ES-I3 (cell line): ENCODE data around the gene GRIN2A.

Experiments
- H3K36me3 ChIP-seq: 2 replicates; pipeline ENCODE4 v1.6.1; 2013; ENCODE audit warnings: mild to moderate bottlenecking, low read length, control low read depth, moderate library complexity; ENCODE audit not compliant: insufficient read depth
- H3K4me1 ChIP-seq: 2 replicates; pipeline ENCODE4 v1.6.1; 2013; ENCODE audit warnings: mild to moderate bottlenecking, control low read depth, low read length; ENCODE audit not compliant: insufficient read depth
- H3K9ac ChIP-seq: 2 replicates; pipeline ENCODE4 v1.6.1; 2013; ENCODE audit warnings: low read depth, mild to moderate bottlenecking, low read length, moderate library complexity
- H3K9me3 ChIP-seq: 2 replicates; pipeline ENCODE4 v1.6.1; 2013; ENCODE audit warnings: mild to moderate bottlenecking, low read length, moderate library complexity; ENCODE audit not compliant: control insufficient read depth, insufficient read depth

Gene GRIN2A

DNA sequence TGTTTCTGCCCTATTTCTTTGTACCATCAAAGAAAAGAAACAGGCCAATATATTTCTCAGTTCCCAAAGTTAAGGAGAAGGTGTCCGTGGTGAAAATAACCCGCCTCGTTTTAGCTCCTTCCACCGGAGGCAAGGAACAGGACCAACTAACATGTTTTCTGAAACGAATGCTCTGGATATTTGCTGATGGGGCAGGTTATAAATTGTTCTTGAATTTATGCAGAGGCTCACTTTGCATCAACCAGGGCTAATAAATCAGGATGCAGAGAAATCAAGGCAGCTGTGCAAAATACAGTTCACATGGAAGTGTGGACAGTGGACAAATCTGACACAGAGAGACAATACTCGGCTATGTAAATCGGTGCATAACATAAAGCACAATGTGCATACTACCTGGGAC is 189.8 kb downstream of the GRIN2A start:
- Histone ChIP-seq H3K9ac (no peak overlapping the region), H3K36me3 (no peaks in the 10 kb centered on the region), H3K9me3 (no peaks in the 10 kb centered on the region), H3K4me1 (no peaks in the 10 kb centered on the region)

- Histone ChIP-seq H3K9me3 (no peaks in the 10 kb centered on the region), H3K36me3 (no peaks in the 10 kb centered on the region), H3K4me1 (no peaks in the 10 kb centered on the region; the same call in 1 of the 2 replicates)
These were observed 201.2 kb downstream of the GRIN2A start for GRCh38 chr16:9980981-9981380.

DNA sequence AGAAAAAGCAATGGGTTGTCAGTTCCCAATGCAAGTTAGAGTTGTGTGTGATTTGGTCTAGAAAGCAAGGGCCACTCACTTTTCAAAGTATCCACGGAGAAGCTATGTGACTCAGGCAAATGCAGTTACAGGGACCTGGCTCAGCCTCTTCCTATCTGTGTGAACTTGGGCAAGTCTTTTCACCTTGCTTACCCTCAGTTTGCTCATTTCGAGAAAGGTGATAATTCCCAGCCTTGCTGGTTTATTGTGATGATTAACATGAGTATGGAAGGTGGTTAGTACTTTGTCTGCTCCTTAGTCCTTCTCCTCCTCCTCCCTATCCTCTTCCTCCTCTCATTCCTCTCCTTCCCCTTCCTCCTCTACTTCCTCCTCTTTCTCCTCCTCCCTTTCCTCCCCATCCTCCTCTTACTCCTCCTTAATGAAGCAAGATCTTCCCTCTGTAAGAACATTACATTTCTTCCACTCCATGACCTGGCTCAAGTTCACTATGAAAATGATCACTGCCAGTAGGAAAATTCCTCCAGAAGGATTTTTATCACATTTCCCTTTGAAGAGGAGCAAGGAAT is 204.0 kb downstream of the GRIN2A start:
- Histone ChIP-seq H3K36me3 (no peaks in the 10 kb centered on the region), H3K9ac (no peak overlapping the region), H3K9me3 (no peaks in the 10 kb centered on the region; the same call in 1 of the 2 replicates), H3K4me1 (no peaks in the 10 kb centered on the region; the same call in 1 of the 2 replicates)

More at GRCh38 chr16:9980981-9981380, 201.2 kb downstream of the GRIN2A start:
- no peak overlapping the region for H3K9ac ChIP-seq

DNA sequence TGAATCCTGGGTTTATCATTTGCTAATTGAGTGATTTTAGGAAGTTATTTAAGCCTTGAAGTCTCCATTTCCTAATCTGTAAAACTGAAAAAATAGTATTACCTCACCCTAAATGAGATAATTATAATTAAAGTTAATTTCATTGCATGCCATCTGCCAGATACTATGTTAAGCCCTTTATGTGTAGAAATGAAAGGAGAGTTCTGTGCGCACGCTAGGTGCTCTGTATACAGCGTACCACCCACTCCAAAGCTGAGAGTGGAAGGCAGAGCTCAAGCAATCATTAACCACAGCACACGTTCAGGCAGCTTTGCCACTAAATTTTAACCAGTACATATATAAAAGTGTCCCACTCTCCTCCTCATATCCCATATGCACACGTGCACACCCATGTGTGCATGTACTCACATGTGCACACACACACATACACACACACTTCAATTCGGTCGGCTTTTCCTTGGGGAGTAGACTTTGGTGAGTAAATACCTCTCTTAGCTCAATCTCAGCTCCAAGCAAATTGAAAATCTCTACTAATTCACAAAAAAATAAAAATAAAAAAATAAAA is 204.8 kb downstream of the GRIN2A start:
- H3K9ac ChIP-seq, result no peak overlapping the region
- no peaks in the 10 kb centered on the region; the same call in 1 of the 2 replicates for H3K4me1 ChIP-seq
- no peaks in the 10 kb centered on the region for H3K36me3 ChIP-seq
- no peaks in the 10 kb centered on the region; the same call in 1 of the 2 replicates for H3K9me3 ChIP-seq

DNA sequence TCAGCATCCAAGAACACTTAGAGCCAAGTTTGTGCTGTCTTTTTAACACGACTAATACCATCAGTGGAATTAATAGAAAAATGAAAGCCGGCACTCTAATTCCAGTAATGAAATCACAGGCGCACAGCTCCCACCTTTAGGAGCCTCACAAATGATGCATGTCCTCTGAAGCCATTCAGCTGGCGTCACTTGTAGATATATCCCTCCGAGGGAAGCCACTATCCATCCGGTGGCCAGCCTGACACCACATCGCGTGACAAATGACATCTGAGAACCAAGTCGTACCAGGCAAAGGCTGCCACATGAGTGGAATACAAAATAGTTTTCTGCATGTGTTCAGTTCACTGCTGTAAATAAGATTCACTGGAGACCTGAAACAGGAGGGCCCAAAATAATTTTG is 205.6 kb downstream of the GRIN2A start:
- Histone ChIP-seq H3K36me3 (no peaks in the 10 kb centered on the region), H3K9me3 (no peaks in the 10 kb centered on the region; the same call in 1 of the 2 replicates), H3K4me1 (peaks cover 6% of the 10 kb centered on the region; the same call in 1 of the 2 replicates), H3K9ac (no peak overlapping the region)

DNA sequence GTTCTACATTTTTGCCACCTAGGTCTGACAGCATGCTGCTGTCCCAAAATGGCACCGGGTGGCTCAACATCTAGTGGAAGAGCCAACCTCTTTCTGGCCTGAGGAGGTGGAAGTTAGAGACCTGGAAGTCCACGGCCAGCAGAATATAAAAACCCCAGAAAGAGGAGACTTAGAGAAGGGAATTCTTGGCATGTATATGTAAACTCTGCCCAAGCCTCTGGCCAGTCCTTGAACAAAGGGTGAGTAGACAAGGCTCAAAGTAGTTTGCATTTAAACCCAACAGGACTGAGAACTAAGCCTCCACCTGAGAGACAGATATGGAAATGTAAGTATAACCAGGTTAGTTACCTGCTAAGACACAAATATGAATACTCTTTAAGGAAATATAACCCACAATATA is 210.3 kb downstream of the GRIN2A start:
- Histone ChIP-seq H3K9ac (no peak overlapping the region), H3K36me3 (no peaks in the 10 kb centered on the region), H3K4me1 (peaks cover 14% of the 10 kb centered on the region; the same call in 1 of the 2 replicates), H3K9me3 (no peaks in the 10 kb centered on the region; the same call in 1 of the 2 replicates)

DNA sequence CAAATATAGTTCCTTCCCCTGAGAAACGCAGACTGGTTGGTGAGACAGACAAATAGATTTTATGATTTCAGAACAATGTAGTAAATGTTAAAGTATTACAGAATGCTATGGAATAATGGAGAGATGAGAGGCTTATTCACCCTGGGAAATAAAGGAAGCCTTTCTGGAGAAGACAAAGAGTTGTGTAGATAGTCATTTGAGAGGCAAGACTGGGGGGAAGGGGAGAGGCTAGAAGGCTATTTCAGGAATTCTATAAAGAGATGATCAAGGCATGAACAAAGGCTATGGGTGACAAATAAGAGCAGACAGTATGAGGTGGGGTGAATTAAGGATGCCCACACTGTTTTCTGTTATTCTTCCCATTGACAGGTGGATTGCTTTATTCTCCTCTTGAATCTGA is 211.4 kb downstream of the GRIN2A start:
- Histone ChIP-seq H3K9ac (no peak overlapping the region), H3K4me1 (peaks cover 14% of the 10 kb centered on the region; the same call in 1 of the 2 replicates), H3K36me3 (no peaks in the 10 kb centered on the region), H3K9me3 (no peaks in the 10 kb centered on the region; the same call in 1 of the 2 replicates)

GRCh38 chr16:9970244-9970643 is 212.0 kb downstream of the GRIN2A start:
- Histone ChIP-seq H3K36me3 (no peaks in the 10 kb centered on the region), H3K4me1 (peaks cover 14% of the 10 kb centered on the region; the same call in 1 of the 2 replicates), H3K9ac (no peak overlapping the region), H3K9me3 (no peaks in the 10 kb centered on the region; the same call in 1 of the 2 replicates)

DNA sequence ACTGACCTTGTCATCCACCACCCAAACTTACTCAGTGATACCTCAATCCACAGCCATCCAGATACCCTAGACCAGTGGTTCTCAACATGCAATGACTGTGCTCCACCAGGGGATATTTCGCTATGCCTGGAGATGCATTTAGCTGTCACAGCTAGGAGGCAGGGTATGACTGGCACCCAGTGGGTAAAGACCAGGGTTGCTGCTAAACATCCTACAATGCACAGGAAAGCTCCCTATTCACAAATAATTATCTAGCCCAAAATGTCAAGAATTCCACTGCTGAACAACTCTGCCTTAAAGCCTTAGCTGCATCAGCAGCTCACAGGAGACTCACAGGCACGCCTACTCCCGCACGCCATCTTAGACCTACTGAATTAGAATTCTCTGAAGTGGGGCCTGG is 212.6 kb downstream of the GRIN2A start:
- H3K9me3 ChIP-seq, result no peaks in the 10 kb centered on the region
- no peaks in the 10 kb centered on the region for H3K36me3 ChIP-seq
- peaks cover 14% of the 10 kb centered on the region; the same call in 1 of the 2 replicates for H3K4me1 ChIP-seq
- no peak overlapping the region for H3K9ac ChIP-seq

GRCh38 chr16:9966569-9967157 is 215.6 kb downstream of the GRIN2A start:
- H3K9me3 ChIP-seq, result no peaks in the 10 kb centered on the region
- peaks cover 9% of the 10 kb centered on the region; the same call in 1 of the 2 replicates for H3K4me1 ChIP-seq

GRCh38 chr16:9965079-9965478 is 217.1 kb downstream of the GRIN2A start:
- H3K4me1 ChIP-seq, result no peaks in the 10 kb centered on the region
- H3K9me3 ChIP-seq, result no peaks in the 10 kb centered on the region
- no peaks in the 10 kb centered on the region for H3K36me3 ChIP-seq
- no peak overlapping the region for H3K9ac ChIP-seq

More at GRCh38 chr16:9966569-9967157, 215.6 kb downstream of the GRIN2A start:
- Histone ChIP-seq H3K36me3 (no peaks in the 10 kb centered on the region), H3K9ac (no peak overlapping the region)

- Histone ChIP-seq H3K9ac (no peak overlapping the region), H3K9me3 (no peaks in the 10 kb centered on the region), H3K4me1 (no peaks in the 10 kb centered on the region), H3K36me3 (no peaks in the 10 kb centered on the region)
These were observed 217.8 kb downstream of the GRIN2A start for GRCh38 chr16:9964426-9964825.

DNA sequence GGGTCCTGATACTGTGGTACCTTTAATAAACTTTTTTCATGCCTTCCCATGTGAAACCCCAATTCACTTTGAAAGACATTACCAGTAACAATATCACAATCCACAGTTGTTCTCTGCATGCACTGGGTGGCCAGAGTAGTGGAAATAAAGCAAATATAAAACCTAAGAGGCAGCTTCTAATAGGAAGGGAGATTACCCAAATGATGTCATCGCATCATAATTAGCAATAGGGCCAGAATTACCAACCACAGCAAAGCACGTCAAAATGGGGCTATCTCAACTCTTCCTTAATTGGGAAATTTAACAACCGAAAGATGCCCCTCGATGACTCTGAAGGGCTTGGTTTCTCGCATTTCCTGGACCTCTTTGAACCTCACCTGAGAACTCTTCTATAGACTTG is 224.8 kb downstream of the GRIN2A start:
- no peaks in the 10 kb centered on the region for H3K36me3 ChIP-seq
- no peaks in the 10 kb centered on the region for H3K4me1 ChIP-seq
- no peaks in the 10 kb centered on the region for H3K9me3 ChIP-seq
- H3K9ac ChIP-seq, result no peak overlapping the region

DNA sequence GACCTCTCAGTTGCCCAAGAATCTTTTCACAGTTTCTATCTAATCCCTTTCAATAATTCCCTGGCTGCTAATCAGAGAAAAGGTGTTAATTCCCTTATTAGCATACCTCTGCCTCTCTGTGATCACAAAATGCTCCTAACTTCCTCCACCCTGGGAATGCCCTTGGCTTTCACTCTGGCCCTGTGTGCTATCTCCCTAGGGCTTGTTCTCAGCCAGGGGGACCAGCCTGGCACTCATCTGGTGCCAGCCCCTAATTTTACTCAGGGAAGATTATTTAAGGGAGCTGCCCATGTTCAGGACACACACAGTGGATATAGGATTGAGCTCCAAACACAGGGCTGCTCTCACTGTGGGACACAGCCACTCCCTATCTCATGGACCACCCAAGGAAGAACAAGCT is 225.2 kb downstream of the GRIN2A start:
- Histone ChIP-seq H3K9me3 (no peaks in the 10 kb centered on the region), H3K9ac (no peak overlapping the region), H3K36me3 (no peaks in the 10 kb centered on the region), H3K4me1 (no peaks in the 10 kb centered on the region)

GRCh38 chr16:9955677-9956076 is 226.6 kb downstream of the GRIN2A start:
- Histone ChIP-seq H3K9ac (no peak overlapping the region), H3K9me3 (no peaks in the 10 kb centered on the region), H3K36me3 (no peaks in the 10 kb centered on the region), H3K4me1 (no peaks in the 10 kb centered on the region)
